Right ventricle myocardium superior (tissue), 1 donor: ENCODE data around the gene SRSF1. TPM values are rescaled to one million over a fixed set of nuclear protein-coding genes. Genes with fewer than 3 reads are reported as not detected.

Experiments
- ATAC-seq: fragments of 200-7000 bp; cut with Tn5 transposase; one replicate; pipeline ENCODE4 v1.9.1; 2020; ENCODE audit warnings: mild to moderate bottlenecking; ENCODE audit not compliant: poor library complexity
- DNase-seq: peaks from one replicate; pipeline ENCODE4 v3.0.0-alpha.2; 2020
- intact Hi-C: fragments of 100-400 bp; cut with DNase I; formaldehyde crosslinking; loops from one replicate; pipeline ENCODE4 v1.11.2; 2022
- total RNA-seq: library from RNA; stranded (reverse); fragmentation: NEBNext Ultra II Directional; extraction: Animal tissue kit (Norgen Biotek cat#: 25700); gene quantifications from one replicate; pipeline ENCODE4 v1.2.1, GENCODE V29; 2021
- donor health status: DM: no; HTN: yes; CAD: no; lungs with severe emphysema.

Gene SRSF1
- total RNA-seq, 1 donor from 2014 or later, result 90.9 TPM

GRCh38 chr17:58028578-58028977 lies 21.5 kb upstream of the SRSF1 start:
- intact Hi-C loops, result no loop called here
- ATAC-seq (no peak), DNase-seq (no peak)

GRCh38 chr17:58020401-58020800 lies 13.4 kb upstream of the SRSF1 start:
- intact Hi-C loops, result loop anchor here (5.0 kb wide), 1 partner anchor 72 kb away; no protein-coding TSS in a partner anchor
- ATAC-seq, result no peak
- no peak for DNase-seq

- no peak for DNase-seq
- intact Hi-C loops, result no loop called here
- no peak for ATAC-seq
These were observed 12.5 kb upstream of the SRSF1 start for GRCh38 chr17:58019521-58019920.

- DNase-seq (no peak), ATAC-seq (no peak)
- intact Hi-C loops, result no loop called here
These were observed 12.0 kb upstream of the SRSF1 start for GRCh38 chr17:58019039-58019438.

- intact Hi-C loops, result no loop called here
- DNase-seq, result no peak
- ATAC-seq, result no peak
These were observed 3.2 kb upstream of the SRSF1 start for GRCh38 chr17:58010067-58010799.

- intact Hi-C loops, result loop anchor here (2.0 to 5.0 kb wide), 2 partner anchors 77 to 104 kb away; no protein-coding TSS in a partner anchor
- peak; percentile 6 for ATAC-seq
- DNase-seq, result no peak
These were observed 998 bp upstream of the SRSF1 start for GRCh38 chr17:58007781-58008706.

- DNase-seq, result peak; percentile 84
- peak; percentile 74 for ATAC-seq
- intact Hi-C loops, result loop anchor here (2.0 to 5.0 kb wide), 2 partner anchors 78 to 106 kb away; no protein-coding TSS in a partner anchor
These were observed 504 bp downstream of the SRSF1 start for GRCh38 chr17:58006560-58006923.

- ATAC-seq, result no peak
- intact Hi-C loops, result loop anchor here (2.0 to 5.0 kb wide), 2 partner anchors 79 to 106 kb away; no protein-coding TSS in a partner anchor
- DNase-seq, result no peak
These were observed 1.1 kb downstream of the SRSF1 start for GRCh38 chr17:58005728-58006559.

- ATAC-seq, result no peak
- intact Hi-C loops, result loop anchor here (5.0 kb wide), 1 partner anchor 107 kb away; no protein-coding TSS in a partner anchor
- no peak for DNase-seq
These were observed 1.9 kb downstream of the SRSF1 start for GRCh38 chr17:58005031-58005727.

- no peak for ATAC-seq
- intact Hi-C loops, result no loop called here
- no peak for DNase-seq
These were observed 3.0 kb downstream of the SRSF1 start for GRCh38 chr17:58004060-58004459.

- ATAC-seq (no peak), DNase-seq (no peak)
- intact Hi-C loops, result no loop called here
These were observed 4.1 kb downstream of the SRSF1 start for GRCh38 chr17:58002973-58003372.

- ATAC-seq (no peak), DNase-seq (no peak)
- intact Hi-C loops, result no loop called here
These were observed 4.7 kb downstream of the SRSF1 start for GRCh38 chr17:58002154-58002948.

GRCh38 chr17:58001461-58002124 lies 5.5 kb downstream of the SRSF1 start:
- no peak for DNase-seq
- intact Hi-C loops, result no loop called here
- no peak for ATAC-seq

GRCh38 chr17:57999496-58000017 lies 7.5 kb downstream of the SRSF1 start:
- DNase-seq (no peak), ATAC-seq (peak; percentile 75)
- intact Hi-C loops, result no loop called here

GRCh38 chr17:57999010-57999495 lies 8.0 kb downstream of the SRSF1 start:
- no peak for ATAC-seq
- DNase-seq, result no peak
- intact Hi-C loops, result no loop called here

GRCh38 chr17:57997085-57997809 lies 9.8 kb downstream of the SRSF1 start:
- intact Hi-C loops, result no loop called here
- DNase-seq (no peak), ATAC-seq (no peak)
